HepG2 (cell line): ENCODE measurements around the gene PPAT.

ENCODE experiments used
- CBFB ChIP-seq: sonication (generic); formaldehyde crosslinking; IDR thresholded peaks from 2 replicates; pipeline ENCODE4 v1.4.0; 2020; ENCODE audit warnings: missing genetic modification reagents
- MTA3 ChIP-seq: sonication (generic); formaldehyde crosslinking; IDR thresholded peaks from 2 replicates; pipeline ENCODE4 v1.4.0; 2020; ENCODE audit warnings: missing genetic modification reagents
- ZBTB1 ChIP-seq: sonication (generic); formaldehyde crosslinking; IDR thresholded peaks from 2 replicates; pipeline ENCODE4 v1.4.0; 2020; ENCODE audit warnings: missing genetic modification reagents, borderline replicate concordance
- ZKSCAN5 ChIP-seq: sonication (generic); formaldehyde crosslinking; IDR thresholded peaks from 2 replicates; pipeline ENCODE4 v1.5.1; 2020; ENCODE audit warnings: mild to moderate bottlenecking, missing genetic modification reagents
- ZNF263 ChIP-seq: sonication (generic); formaldehyde crosslinking; IDR thresholded peaks from 2 replicates; pipeline ENCODE4 v1.4.0; 2020; ENCODE audit warnings: missing genetic modification reagents
- TF ChIP-seq, protein P1 (sequence below): sonication (generic); formaldehyde crosslinking; IDR thresholded peaks from 2 replicates; pipeline ENCODE4 v1.5.0; 2020; ENCODE audit warnings: mild to moderate bottlenecking, missing genetic modification reagents, moderate library complexity

DNA sequence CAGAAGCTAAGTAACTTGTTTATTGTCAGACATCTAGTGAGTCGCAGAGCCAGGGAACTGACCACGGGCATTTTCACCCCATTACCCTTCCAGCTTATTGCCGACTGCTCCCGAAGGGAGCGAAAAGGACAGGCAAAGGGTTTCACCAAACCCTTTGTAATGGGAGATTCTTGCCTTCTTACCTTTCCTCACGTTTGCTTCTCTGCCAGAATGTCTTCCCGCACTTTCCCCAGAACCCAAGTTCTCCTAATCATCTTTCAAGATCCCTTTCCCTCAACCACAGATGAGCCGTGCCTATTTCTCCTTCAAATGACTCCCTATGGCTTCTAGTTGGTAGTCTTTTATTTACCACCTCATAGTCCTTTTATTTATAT lies 31.5 kb upstream of the PPAT start:
- TF ChIP-seq MTA3 (CRISPR knock-in tag) = no peak
- TF ChIP-seq, protein P1, sequence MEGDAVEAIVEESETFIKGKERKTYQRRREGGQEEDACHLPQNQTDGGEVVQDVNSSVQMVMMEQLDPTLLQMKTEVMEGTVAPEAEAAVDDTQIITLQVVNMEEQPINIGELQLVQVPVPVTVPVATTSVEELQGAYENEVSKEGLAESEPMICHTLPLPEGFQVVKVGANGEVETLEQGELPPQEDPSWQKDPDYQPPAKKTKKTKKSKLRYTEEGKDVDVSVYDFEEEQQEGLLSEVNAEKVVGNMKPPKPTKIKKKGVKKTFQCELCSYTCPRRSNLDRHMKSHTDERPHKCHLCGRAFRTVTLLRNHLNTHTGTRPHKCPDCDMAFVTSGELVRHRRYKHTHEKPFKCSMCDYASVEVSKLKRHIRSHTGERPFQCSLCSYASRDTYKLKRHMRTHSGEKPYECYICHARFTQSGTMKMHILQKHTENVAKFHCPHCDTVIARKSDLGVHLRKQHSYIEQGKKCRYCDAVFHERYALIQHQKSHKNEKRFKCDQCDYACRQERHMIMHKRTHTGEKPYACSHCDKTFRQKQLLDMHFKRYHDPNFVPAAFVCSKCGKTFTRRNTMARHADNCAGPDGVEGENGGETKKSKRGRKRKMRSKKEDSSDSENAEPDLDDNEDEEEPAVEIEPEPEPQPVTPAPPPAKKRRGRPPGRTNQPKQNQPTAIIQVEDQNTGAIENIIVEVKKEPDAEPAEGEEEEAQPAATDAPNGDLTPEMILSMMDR (CRISPR knock-in tag) = no peak
- no peak for TF ChIP-seq CBFB
- no peak for TF ChIP-seq ZKSCAN5
- no peak for TF ChIP-seq ZNF263 (CRISPR knock-in tag)
- TF ChIP-seq ZBTB1 (CRISPR knock-in tag) = no peak
